ENCODE measurements around the gene SIRT3.
"Not testable (repeated sequence)": the region's sequence is repeated elsewhere in the genome, so short reads cannot be mapped to it uniquely, and the experiment has no call there.

Gene SIRT3

GRCh38 chr11:191490-192478, 44.4 kb downstream of the SIRT3 start:
- H3K27me3 ChIP-seq; H3K36me3 ChIP-seq; H3K9me3 ChIP-seq; H3K4me1 ChIP-seq (ENCODE audit: control insufficient read depth in 1 of 2, insufficient read depth in 1 of 2, low read depth in 1 of 2, low read length in 1 of 2); H3K4me3 ChIP-seq (ENCODE audit: low read depth in 1 of 2, low read length in 1 of 2): not testable (repeated sequence)
- peak overlapping the region; percentile 36 for H3K27ac ChIP-seq
- TF ChIP-seq CTCF (IDR thresholded peaks at IDR 0.05): peak; percentile 10

GRCh38 chr11:190546-190945, 45.6 kb downstream of the SIRT3 start:
- not testable (repeated sequence) for H3K4me3 ChIP-seq (ENCODE audit: low read depth in 1 of 2, low read length in 1 of 2); H3K9me3 ChIP-seq; H3K27me3 ChIP-seq; H3K4me1 ChIP-seq (ENCODE audit: control insufficient read depth in 1 of 2, insufficient read depth in 1 of 2, low read depth in 1 of 2, low read length in 1 of 2); H3K27ac ChIP-seq; H3K36me3 ChIP-seq

GRCh38 chr11:189843-190311, 46.3 kb downstream of the SIRT3 start:
- H3K9me3 ChIP-seq: not testable (repeated sequence)

GRCh38 chr11:189200-189783, 46.9 kb downstream of the SIRT3 start:
- H3K27me3 ChIP-seq; H3K4me1 ChIP-seq (ENCODE audit: control insufficient read depth in 1 of 2, insufficient read depth in 1 of 2, low read depth in 1 of 2, low read length in 1 of 2); H3K27ac ChIP-seq; H3K4me3 ChIP-seq (ENCODE audit: low read depth in 1 of 2, low read length in 1 of 2); H3K36me3 ChIP-seq; H3K9me3 ChIP-seq: not testable (repeated sequence)

More at GRCh38 chr11:189843-190311, 46.3 kb downstream of the SIRT3 start:
- peak; percentile 63 for TF ChIP-seq CTCF (IDR thresholded peaks at IDR 0.05)
- H3K36me3 ChIP-seq; H3K4me1 ChIP-seq (ENCODE audit: control insufficient read depth in 1 of 2, insufficient read depth in 1 of 2, low read depth in 1 of 2, low read length in 1 of 2); H3K27me3 ChIP-seq; H3K27ac ChIP-seq; H3K4me3 ChIP-seq (ENCODE audit: low read depth in 1 of 2, low read length in 1 of 2): not testable (repeated sequence)

- not testable (repeated sequence) for H3K36me3 ChIP-seq; H3K27me3 ChIP-seq; H3K9me3 ChIP-seq; H3K4me3 ChIP-seq (ENCODE audit: low read depth in 1 of 2, low read length in 1 of 2); H3K27ac ChIP-seq; H3K4me1 ChIP-seq (ENCODE audit: control insufficient read depth in 1 of 2, insufficient read depth in 1 of 2, low read depth in 1 of 2, low read length in 1 of 2)
These were observed 55.9 kb downstream of the SIRT3 start for GRCh38 chr11:180242-180641.
